HG03354 (cell line): Measurements from ENCODE around the gene ISLR2.

Source experiments
- ATAC-seq: cut with Tn5 transposase; IDR thresholded peaks from one replicate; pipeline ENCODE4 v1.9.1; 2021; ENCODE audit warnings: mild to moderate bottlenecking; ENCODE audit not compliant: unreplicated experiment, poor library complexity, severe bottlenecking

The ISLR2 gene

DNA sequence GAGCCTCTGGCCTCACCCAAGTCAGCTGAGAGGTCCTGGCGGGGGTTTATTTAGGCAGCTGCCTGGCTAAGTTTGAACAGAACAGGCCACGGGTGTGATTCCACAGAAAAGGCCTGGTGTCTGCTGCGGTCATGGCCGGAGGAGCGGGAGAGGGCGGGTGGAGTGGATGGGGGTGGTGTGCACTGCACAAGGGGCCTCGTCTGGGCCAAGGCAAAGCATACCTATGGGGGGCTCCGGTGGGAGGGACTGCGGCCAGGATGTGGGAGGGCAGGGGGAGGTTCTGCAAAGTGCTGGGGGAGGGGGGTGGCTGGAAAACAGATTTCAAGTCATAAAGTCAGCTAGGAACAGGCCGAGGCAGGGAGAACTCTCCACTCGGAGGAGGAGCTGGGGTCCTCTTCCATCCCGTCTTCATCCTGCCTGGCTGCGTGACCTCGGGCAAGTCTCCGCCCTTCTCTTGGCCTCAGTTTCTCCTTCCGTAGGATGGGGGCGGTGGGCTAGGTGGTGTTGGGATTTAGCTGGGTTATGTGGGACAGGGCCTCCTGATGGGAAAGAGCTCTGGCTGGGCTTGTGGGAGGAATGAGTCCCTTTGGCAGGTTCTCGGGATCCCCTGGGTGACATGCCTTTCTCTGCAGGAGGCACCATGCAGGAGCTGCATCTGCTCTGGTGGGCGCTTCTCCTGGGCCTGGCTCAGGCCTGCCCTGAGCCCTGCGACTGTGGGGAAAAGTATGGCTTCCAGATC, 44.0 kb downstream of the ISLR2 start:
- no peak for ATAC-seq

DNA sequence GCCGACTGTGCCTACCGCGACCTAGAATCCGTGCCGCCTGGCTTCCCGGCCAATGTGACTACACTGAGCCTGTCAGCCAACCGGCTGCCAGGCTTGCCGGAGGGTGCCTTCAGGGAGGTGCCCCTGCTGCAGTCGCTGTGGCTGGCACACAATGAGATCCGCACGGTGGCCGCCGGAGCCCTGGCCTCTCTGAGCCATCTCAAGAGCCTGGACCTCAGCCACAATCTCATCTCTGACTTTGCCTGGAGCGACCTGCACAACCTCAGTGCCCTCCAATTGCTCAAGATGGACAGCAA, 44.5 kb downstream of the ISLR2 start:
- no peak for ATAC-seq

DNA sequence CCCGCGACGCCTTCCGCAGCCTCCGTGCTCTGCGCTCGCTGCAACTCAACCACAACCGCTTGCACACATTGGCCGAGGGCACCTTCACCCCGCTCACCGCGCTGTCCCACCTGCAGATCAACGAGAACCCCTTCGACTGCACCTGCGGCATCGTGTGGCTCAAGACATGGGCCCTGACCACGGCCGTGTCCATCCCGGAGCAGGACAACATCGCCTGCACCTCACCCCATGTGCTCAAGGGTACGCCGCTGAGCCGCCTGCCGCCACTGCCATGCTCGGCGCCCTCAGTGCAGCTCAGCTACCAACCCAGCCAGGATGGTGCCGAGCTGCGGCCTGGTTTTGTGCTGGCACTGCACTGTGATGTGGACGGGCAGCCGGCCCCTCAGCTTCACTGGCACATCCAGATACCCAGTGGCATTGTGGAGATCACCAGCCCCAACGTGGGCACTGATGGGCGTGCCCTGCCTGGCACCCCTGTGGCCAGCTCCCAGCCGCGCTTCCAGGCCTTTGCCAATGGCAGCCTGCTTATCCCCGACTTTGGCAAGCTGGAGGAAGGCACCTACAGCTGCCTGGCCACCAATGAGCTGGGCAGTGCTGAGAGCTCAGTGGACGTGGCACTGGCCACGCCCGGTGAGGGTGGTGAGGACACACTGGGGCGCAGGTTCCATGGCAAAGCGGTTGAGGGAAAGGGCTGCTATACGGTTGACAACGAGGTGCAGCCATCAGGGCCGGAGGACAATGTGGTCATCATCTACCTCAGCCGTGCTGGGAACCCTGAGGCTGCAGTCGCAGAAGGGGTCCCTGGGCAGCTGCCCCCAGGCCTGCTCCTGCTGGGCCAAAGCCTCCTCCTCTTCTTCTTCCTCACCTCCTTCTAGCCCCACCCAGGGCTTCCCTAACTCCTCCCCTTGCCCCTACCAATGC, 45.1 kb downstream of the ISLR2 start:
- ATAC-seq = no peak

- ATAC-seq = no peak
These were observed 46.2 kb downstream of the ISLR2 start for GRCh38 chr15:74176262-74177214.

GRCh38 chr15:74178326-74179100, 48.1 kb downstream of the ISLR2 start:
- no peak for ATAC-seq

- no peak for ATAC-seq
These were observed 48.9 kb downstream of the ISLR2 start for GRCh38 chr15:74179101-74179841.

GRCh38 chr15:74179983-74180880, 49.8 kb downstream of the ISLR2 start:
- no peak for ATAC-seq

DNA sequence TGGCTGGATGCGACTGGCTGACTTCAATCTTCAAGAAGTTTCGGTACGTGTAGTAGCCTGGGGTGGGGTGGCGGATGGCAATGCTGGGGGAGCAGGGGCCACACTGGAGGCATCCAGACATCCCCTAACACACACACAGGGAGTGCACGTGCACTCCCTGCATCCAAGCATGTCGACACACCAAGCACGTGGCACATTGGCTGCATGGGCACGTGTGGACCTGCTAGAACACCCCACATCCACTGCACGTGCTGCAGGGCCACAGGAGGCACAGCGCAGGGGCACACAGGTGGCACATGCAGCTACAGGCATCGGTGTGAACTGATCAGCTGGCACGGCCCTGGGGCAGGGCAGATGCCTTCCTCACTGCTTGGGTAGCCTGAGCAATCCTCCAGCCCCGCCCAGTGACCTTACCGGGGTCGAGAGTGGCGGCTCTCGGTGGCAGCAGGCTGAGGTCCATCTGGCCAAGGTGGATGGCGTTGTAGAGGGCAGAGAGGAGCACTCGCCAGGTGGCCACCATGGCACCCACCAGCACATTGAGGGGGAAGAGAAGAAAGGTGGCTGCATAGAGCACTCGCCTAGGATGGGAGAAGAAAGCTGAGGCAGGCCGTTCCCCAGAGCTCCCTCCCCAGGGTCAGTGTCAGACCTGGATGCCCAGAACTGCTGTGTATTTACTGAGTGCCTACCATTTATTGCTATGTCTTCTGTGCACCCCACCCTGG, 50.7 kb downstream of the ISLR2 start:
- no peak for ATAC-seq

- ATAC-seq = no peak
These were observed 51.7 kb downstream of the ISLR2 start for GRCh38 chr15:74182131-74182530.

DNA sequence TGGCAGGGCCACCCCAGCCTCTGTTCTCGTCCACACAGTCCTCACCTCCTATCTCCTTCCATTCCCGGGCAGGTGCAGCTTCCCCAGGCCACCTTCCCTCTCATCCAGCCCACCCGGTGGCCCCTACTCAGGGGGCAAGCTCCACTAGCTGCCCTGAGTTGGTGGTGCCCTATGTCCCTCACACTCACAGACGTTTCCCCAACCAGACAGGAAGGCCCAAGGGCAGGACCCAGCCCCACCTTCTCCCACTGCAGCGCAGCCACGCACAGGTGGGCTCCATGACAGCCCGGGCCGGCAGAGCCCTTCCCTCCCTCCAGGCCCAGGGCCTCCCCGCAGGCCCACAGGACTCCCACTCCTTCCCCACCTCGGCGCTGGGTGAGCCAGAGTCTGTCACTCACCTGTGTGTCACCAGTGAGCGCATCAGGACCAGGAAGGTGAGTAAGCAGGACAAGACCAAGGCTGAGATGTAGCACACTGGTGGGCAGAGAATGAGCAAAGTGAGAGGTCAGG, 54.3 kb downstream of the ISLR2 start:
- no peak for ATAC-seq

DNA sequence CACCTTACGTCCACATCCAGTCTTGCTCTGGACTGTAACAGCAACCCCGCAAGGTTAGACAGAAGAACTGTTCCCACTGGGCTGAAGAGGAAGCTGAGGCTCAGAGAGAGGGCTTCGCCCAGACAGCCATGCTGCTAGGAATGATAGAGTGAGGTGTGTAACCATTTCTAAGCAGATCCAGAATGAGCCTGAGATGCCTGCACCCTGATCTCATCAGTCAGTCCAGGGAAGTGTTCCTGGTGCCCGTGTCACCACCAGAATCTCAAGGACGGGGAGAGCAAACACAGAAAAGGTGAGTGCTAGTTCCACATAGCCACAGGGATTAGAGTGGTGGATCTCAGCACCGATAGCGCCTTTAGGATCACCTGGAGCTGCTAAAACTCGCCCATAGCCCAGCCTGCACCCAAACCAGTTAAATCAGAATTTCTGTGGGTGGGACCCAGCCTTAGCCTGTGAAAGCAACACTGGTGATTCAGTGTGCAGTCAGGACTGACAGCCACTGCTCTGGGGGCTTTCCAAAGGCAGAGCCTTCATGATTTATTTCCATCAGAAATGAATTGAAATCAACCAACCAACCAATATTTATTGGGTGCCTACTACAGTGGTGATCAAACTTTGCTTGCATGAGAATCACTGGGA, 55.4 kb downstream of the ISLR2 start:
- ATAC-seq = no peak
